Left renal cortex interstitium (tissue), 4 donors: Measurements from ENCODE around the gene MAST4. TPM values are rescaled to one million over a fixed set of nuclear protein-coding genes. Genes with fewer than 3 reads are reported as not detected.
"Not testable (repeated sequence)": the region's sequence is repeated elsewhere in the genome, so short reads cannot be mapped to it uniquely, and the experiment has no call there.

Experiments
- DNase-seq, 4 donors: peaks; one replicate each; pipeline ENCODE4 v3.0.0-alpha.2; 2013; ENCODE audit warnings: low read depth in 4 of 4, low spot score in 2 of 4, missing footprints in 1 of 4
- polyA plus RNA-seq, 4 donors: library from polyadenylated mRNA; unstranded; fragments of 120-200 nt; gene quantifications; one replicate each; pipeline ENCODE4 v1.2.1, GENCODE V29; 2013; ENCODE audit not compliant: insufficient read length in 4 of 4

MAST4 gene
- polyA plus RNA-seq, 4 donors: 13.5 to 18.7 (median 16.1) TPM

- DNase-seq: no peak
Observed at GRCh38 chr5:66802941-66803340, 206.7 kb downstream of the MAST4 start.

- no peak for DNase-seq
Observed at GRCh38 chr5:66805514-66806430, 209.6 kb downstream of the MAST4 start.

- no peak for DNase-seq
Observed at GRCh38 chr5:66807743-66808142, 211.6 kb downstream of the MAST4 start.

GRCh38 chr5:66808663-66809062 is 212.5 kb downstream of the MAST4 start:
- no peak for DNase-seq

- DNase-seq: no peak
Observed at GRCh38 chr5:66810151-66810550, 214.0 kb downstream of the MAST4 start.

GRCh38 chr5:66810848-66811261 is 214.7 kb downstream of the MAST4 start:
- no peak for DNase-seq

GRCh38 chr5:66812291-66812690 is 216.1 kb downstream of the MAST4 start:
- DNase-seq: no peak

- no peak for DNase-seq
Observed at GRCh38 chr5:66813306-66813705, 217.1 kb downstream of the MAST4 start.

GRCh38 chr5:66814146-66814991 is 218.2 kb downstream of the MAST4 start:
- no peak for DNase-seq

- no peak for DNase-seq
Observed at GRCh38 chr5:66818304-66818934, 222.2 kb downstream of the MAST4 start.

- no peak for DNase-seq
Observed at GRCh38 chr5:66818935-66819328, 222.7 kb downstream of the MAST4 start.

GRCh38 chr5:66820630-66821207 is 224.5 kb downstream of the MAST4 start:
- DNase-seq: no peak

GRCh38 chr5:66821688-66822429 is 225.7 kb downstream of the MAST4 start:
- no peak for DNase-seq

- DNase-seq: not testable (repeated sequence)
Observed at GRCh38 chr5:66822906-66823305, 226.7 kb downstream of the MAST4 start.

GRCh38 chr5:66824476-66824875 is 228.3 kb downstream of the MAST4 start:
- DNase-seq: no peak

GRCh38 chr5:66826263-66826662 is 230.1 kb downstream of the MAST4 start:
- no peak for DNase-seq

GRCh38 chr5:66826696-66827095 is 230.5 kb downstream of the MAST4 start:
- DNase-seq: no peak

GRCh38 chr5:66828046-66828547 is 231.9 kb downstream of the MAST4 start:
- DNase-seq: no peak

- DNase-seq: peak; percentile 60 to 71 (median 67)
Observed at GRCh38 chr5:66828548-66829357, 232.6 kb downstream of the MAST4 start.
